ENCODE measurements around the gene HYCC2. TPM values are rescaled to one million over a fixed set of nuclear protein-coding genes. Genes with fewer than 3 reads are reported as not detected.
"Not testable (repeated sequence)": the region's sequence is repeated elsewhere in the genome, so short reads cannot be mapped to it uniquely, and the experiment has no call there.

Gene HYCC2
- total RNA-seq, 4 donors from 2014 or later = 2.3 to 12.5 (median 3.5) TPM

GRCh38 chr2:201070948-201071478 lies 458 bp downstream of the HYCC2 start:
- ATAC-seq (peak; percentile 5 to 10), DNase-seq (no peak)
- TF ChIP-seq POLR2A (IDR thresholded peaks at IDR 0.05) (no peak), CTCF (IDR thresholded peaks at IDR 0.05 in 4 of 5, conservative IDR thresholded peaks at IDR 0.05 in 1 of 5) (no peak)
- in situ Hi-C loops (cut with MboI; ENCODE audit: low sequenced_read_pairs in 4 of 4) (loop anchor here in 3 of 4 donors (10.0 to 25.0 kb wide), 3 partner anchors 109 to 359 kb away; partner anchors contain the start of gene ORC2 (in 2 of the 3)), intact Hi-C loops (cut with DNase I; ENCODE audit: low total_unique reads) (loop anchor here (1.0 to 5.0 kb wide), 7 partner anchors 47 to 359 kb away; partner anchors contain the start of genes NIF3L1, ORC2 and PPIL3)
- Histone ChIP-seq H3K27ac (peak overlapping the region; percentile 83 to 96 (median 88)), H3K4me3 (peak overlapping the region; percentile 66 to 97 (median 88)), H3K27me3 (no peaks in the 10 kb centered on the region), H3K9me3 (no peaks in the 10 kb centered on the region), H3K36me3 (no peaks in the 10 kb centered on the region), H3K4me1 (peaks cover 49 to 58% of the 10 kb centered on the region in 2 donors)

GRCh38 chr2:201064797-201065329 lies 6.6 kb downstream of the HYCC2 start:
- H3K36me3 ChIP-seq = no peaks in the 10 kb centered on the region
- no peaks in the 10 kb centered on the region for H3K27me3 ChIP-seq
- no peaks in the 10 kb centered on the region for H3K9me3 ChIP-seq
- DNase-seq (no peak), ATAC-seq (no peak)
- H3K27ac ChIP-seq = no peak overlapping the region
- intact Hi-C loops (cut with DNase I; ENCODE audit: low total_unique reads) = no loop called here
- H3K4me3 ChIP-seq = no peak overlapping the region
- no peak for TF ChIP-seq POLR2A (IDR thresholded peaks at IDR 0.05)
- TF ChIP-seq CTCF (IDR thresholded peaks at IDR 0.05 in 4 of 5, conservative IDR thresholded peaks at IDR 0.05 in 1 of 5) = no peak
- peaks cover 26 to 40% of the 10 kb centered on the region in 2 donors for H3K4me1 ChIP-seq
- in situ Hi-C loops (cut with MboI; ENCODE audit: low sequenced_read_pairs in 4 of 4) = loop anchor here in 3 of 4 donors (5.0 to 25.0 kb wide), 4 partner anchors 98 to 353 kb away; partner anchors contain the start of gene ORC2 (in 2 of the 3)

GRCh38 chr2:201063516-201063915 lies 8.0 kb downstream of the HYCC2 start:
- H3K4me3 ChIP-seq; H3K27ac ChIP-seq; H3K9me3 ChIP-seq; H3K27me3 ChIP-seq; H3K36me3 ChIP-seq; intact Hi-C loops (cut with DNase I; ENCODE audit: low total_unique reads); DNase-seq; ATAC-seq: not testable (repeated sequence)
- peaks cover 18 to 36% of the 10 kb centered on the region in 2 donors for H3K4me1 ChIP-seq
- in situ Hi-C loops (cut with MboI; ENCODE audit: low sequenced_read_pairs in 4 of 4) = loop anchor here in 2 of 4 donors (10.0 to 25.0 kb wide), 3 partner anchors 101 to 351 kb away; partner anchors contain the start of gene ORC2 (in 2 of the 2)

GRCh38 chr2:201059961-201060755 lies 11.3 kb downstream of the HYCC2 start:
- Histone ChIP-seq H3K4me1 (peaks cover 23 to 30% of the 10 kb centered on the region in 2 donors), H3K9me3 (no peaks in the 10 kb centered on the region), H3K27ac (no peak overlapping the region), H3K4me3 (no peak overlapping the region), H3K27me3 (no peaks in the 10 kb centered on the region), H3K36me3 (no peaks in the 10 kb centered on the region)
- TF ChIP-seq CTCF (IDR thresholded peaks at IDR 0.05 in 4 of 5, conservative IDR thresholded peaks at IDR 0.05 in 1 of 5) (no peak), POLR2A (IDR thresholded peaks at IDR 0.05) (no peak)
- in situ Hi-C loops (cut with MboI; ENCODE audit: low sequenced_read_pairs in 4 of 4) = loop anchor here in 2 of 4 donors (10.0 to 25.0 kb wide), 3 partner anchors 98 to 348 kb away; partner anchors contain the start of gene ORC2 (in 2 of the 2)
- DNase-seq (no peak), ATAC-seq (no peak)
- intact Hi-C loops (cut with DNase I; ENCODE audit: low total_unique reads) = loop anchor here (2.0 kb wide), 1 partner anchor 51 kb away; no protein-coding TSS in a partner anchor
